HG03025 (cell line): Measurements from ENCODE around the gene CDH4.

Experiments used
- ATAC-seq: cut with Tn5 transposase; IDR thresholded peaks from one replicate; pipeline ENCODE4 v1.9.1; 2021; ENCODE audit warnings: mild to moderate bottlenecking, moderate library complexity; ENCODE audit not compliant: unreplicated experiment, low FRiP score

CDH4 gene

GRCh38 chr20:61949363-61949713, 697.3 kb downstream of the CDH4 start:
- no peak for ATAC-seq

- no peak for ATAC-seq
Observed at GRCh38 chr20:61949714-61950640, 697.9 kb downstream of the CDH4 start.

- no peak for ATAC-seq
Observed at GRCh38 chr20:61950641-61951071, 698.6 kb downstream of the CDH4 start.

- no peak for ATAC-seq
Observed at GRCh38 chr20:61951695-61952533, 699.9 kb downstream of the CDH4 start.

- ATAC-seq, result no peak
Observed at GRCh38 chr20:61953037-61954021, 701.3 kb downstream of the CDH4 start.

GRCh38 chr20:61954276-61955021, 702.4 kb downstream of the CDH4 start:
- no peak for ATAC-seq

- ATAC-seq, result no peak
Observed at GRCh38 chr20:61955668-61956395, 703.8 kb downstream of the CDH4 start.

GRCh38 chr20:61956396-61957342, 704.6 kb downstream of the CDH4 start:
- no peak for ATAC-seq

GRCh38 chr20:61957961-61958715, 706.1 kb downstream of the CDH4 start:
- ATAC-seq, result no peak

GRCh38 chr20:61958773-61959700, 707.0 kb downstream of the CDH4 start:
- ATAC-seq, result no peak

- ATAC-seq, result no peak
Observed at GRCh38 chr20:61960836-61961235, 708.8 kb downstream of the CDH4 start.

GRCh38 chr20:61963149-61963548, 711.1 kb downstream of the CDH4 start:
- no peak for ATAC-seq

GRCh38 chr20:61963885-61964674, 712.0 kb downstream of the CDH4 start:
- no peak for ATAC-seq

GRCh38 chr20:61964675-61965605, 712.9 kb downstream of the CDH4 start:
- ATAC-seq, result no peak
